ENCODE results near the gene B3GNT9.

DNA sequence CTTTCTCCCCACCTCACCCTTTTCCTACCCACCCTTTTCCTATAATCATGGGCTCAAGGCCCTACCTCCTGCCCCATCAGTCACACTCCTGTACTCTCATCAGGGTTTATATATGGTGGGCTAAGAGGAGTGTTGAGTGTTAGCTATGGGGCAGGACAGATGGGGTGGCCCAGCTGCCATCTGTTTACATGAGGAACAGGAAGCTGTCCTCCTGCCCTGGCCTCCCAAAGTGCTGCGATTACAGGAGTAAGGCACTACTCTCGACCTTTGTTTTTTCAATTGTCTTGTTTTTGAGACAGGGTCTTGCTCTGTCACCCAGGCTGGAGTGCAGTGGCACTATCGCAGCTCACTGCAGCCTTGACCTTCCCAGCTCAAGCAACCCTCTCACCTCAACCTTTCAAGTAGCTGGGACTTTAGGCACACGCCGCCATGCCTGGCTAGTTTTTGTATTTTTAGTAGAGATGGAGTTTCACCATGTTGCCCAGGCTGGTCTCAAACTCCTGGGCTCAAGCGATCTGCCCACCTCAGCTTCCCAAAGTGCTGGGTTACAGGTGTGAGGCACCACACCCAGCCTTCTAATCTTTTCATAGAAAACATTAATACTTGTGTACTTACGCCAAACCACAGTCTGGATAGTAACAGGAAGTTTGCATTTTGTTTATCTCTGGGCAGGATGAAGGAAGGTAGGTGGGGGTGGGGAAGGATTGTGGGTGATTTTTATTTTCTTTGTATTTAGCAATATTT is 7.3 kb upstream of the B3GNT9 start:
- TF ChIP-seq POLR2AphosphoS5 (IDR thresholded peaks at IDR 0.05; ENCODE audit: low read depth, low read length): no peak
- TF ChIP-seq, protein P1, sequence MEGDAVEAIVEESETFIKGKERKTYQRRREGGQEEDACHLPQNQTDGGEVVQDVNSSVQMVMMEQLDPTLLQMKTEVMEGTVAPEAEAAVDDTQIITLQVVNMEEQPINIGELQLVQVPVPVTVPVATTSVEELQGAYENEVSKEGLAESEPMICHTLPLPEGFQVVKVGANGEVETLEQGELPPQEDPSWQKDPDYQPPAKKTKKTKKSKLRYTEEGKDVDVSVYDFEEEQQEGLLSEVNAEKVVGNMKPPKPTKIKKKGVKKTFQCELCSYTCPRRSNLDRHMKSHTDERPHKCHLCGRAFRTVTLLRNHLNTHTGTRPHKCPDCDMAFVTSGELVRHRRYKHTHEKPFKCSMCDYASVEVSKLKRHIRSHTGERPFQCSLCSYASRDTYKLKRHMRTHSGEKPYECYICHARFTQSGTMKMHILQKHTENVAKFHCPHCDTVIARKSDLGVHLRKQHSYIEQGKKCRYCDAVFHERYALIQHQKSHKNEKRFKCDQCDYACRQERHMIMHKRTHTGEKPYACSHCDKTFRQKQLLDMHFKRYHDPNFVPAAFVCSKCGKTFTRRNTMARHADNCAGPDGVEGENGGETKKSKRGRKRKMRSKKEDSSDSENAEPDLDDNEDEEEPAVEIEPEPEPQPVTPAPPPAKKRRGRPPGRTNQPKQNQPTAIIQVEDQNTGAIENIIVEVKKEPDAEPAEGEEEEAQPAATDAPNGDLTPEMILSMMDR (IDR thresholded peaks at IDR 0.05; ENCODE audit: control extremely low read depth in 1 of 3, insufficient read depth in 1 of 3, low read depth in 1 of 3, low read length in 3 of 3): no peak
- no peak for TF ChIP-seq POLR2A (IDR thresholded peaks at IDR 0.05; ENCODE audit: control extremely low read depth in 1 of 2, low read depth in 2 of 2, low read length in 2 of 2)
- TF ChIP-seq JUND (IDR thresholded peaks at IDR 0.05; ENCODE audit: low read length): no peak
- TF ChIP-seq EP300 (IDR thresholded peaks at IDR 0.05; ENCODE audit: borderline replicate concordance in 1 of 2, low read depth in 2 of 2, low read length in 2 of 2): no peak
- no peak for TF ChIP-seq ATF3 (IDR thresholded peaks at IDR 0.05; ENCODE audit: insufficient read depth, low read depth, low read length)
- TF ChIP-seq ZNF274 (IDR thresholded peaks at IDR 0.05; ENCODE audit: borderline replicate concordance, extremely low read depth, low read length): no peak
